NCI-H226 (cell line): ENCODE measurements around the gene GPR22.

Experiments used
- DNase-seq: peaks from one replicate; pipeline ENCODE4 v3.0.0-alpha.2; 2015

Gene GPR22

GRCh38 chr7:107480932-107481331 lies 11.1 kb downstream of the GPR22 start:
- no peak for DNase-seq

GRCh38 chr7:107482571-107482970 lies 12.7 kb downstream of the GPR22 start:
- no peak for DNase-seq

GRCh38 chr7:107486041-107486440 lies 16.2 kb downstream of the GPR22 start:
- DNase-seq = no peak

- no peak for DNase-seq
These were observed 23.0 kb downstream of the GPR22 start for GRCh38 chr7:107492875-107493274.

- no peak for DNase-seq
These were observed 24.5 kb downstream of the GPR22 start for GRCh38 chr7:107494315-107494751.

- DNase-seq = no peak
These were observed 25.0 kb downstream of the GPR22 start for GRCh38 chr7:107494884-107495283.

- no peak for DNase-seq
These were observed 25.7 kb downstream of the GPR22 start for GRCh38 chr7:107495516-107495915.

- DNase-seq = no peak
These were observed 29.9 kb downstream of the GPR22 start for GRCh38 chr7:107499731-107500130.

- no peak for DNase-seq
These were observed 31.7 kb downstream of the GPR22 start for GRCh38 chr7:107501593-107501992.

- no peak for DNase-seq
These were observed 32.3 kb downstream of the GPR22 start for GRCh38 chr7:107502154-107502553.

GRCh38 chr7:107502797-107503196 lies 32.9 kb downstream of the GPR22 start:
- DNase-seq = no peak

- DNase-seq = no peak
These were observed 33.8 kb downstream of the GPR22 start for GRCh38 chr7:107503687-107504086.

- no peak for DNase-seq
These were observed 35.5 kb downstream of the GPR22 start for GRCh38 chr7:107505362-107505761.

GRCh38 chr7:107505997-107506673 lies 36.3 kb downstream of the GPR22 start:
- DNase-seq = peak; percentile 53

GRCh38 chr7:107506674-107507339 lies 37.0 kb downstream of the GPR22 start:
- peak; percentile 96 for DNase-seq
